IPS-18c (cell line): Measurements from ENCODE around the gene SLC12A3.

Source experiments
- H3K4me3 ChIP-seq: 2 replicates; pipeline ENCODE4 v1.7.0; 2013; ENCODE audit warnings: low read depth, mild to moderate bottlenecking, low read length, moderate library complexity; ENCODE audit not compliant: insufficient read depth
- H3K9me3 ChIP-seq: one replicate; pipeline ENCODE4 v1.6.1; 2013; ENCODE audit warnings: mild to moderate bottlenecking, low read length, moderate library complexity; ENCODE audit not compliant: control insufficient read depth, insufficient read depth

The SLC12A3 gene

GRCh38 chr16:56941092-56941491 lies 76.1 kb downstream of the SLC12A3 start:
- Histone ChIP-seq H3K9me3 (no peaks in the 10 kb centered on the region), H3K4me3 (no peak overlapping the region)

GRCh38 chr16:56941856-56942331 lies 76.9 kb downstream of the SLC12A3 start:
- Histone ChIP-seq H3K4me3 (no peak overlapping the region), H3K9me3 (no peaks in the 10 kb centered on the region)

GRCh38 chr16:56943761-56944375 lies 78.9 kb downstream of the SLC12A3 start:
- H3K4me3 ChIP-seq: no peak overlapping the region
- H3K9me3 ChIP-seq: no peaks in the 10 kb centered on the region

- Histone ChIP-seq H3K9me3 (no peaks in the 10 kb centered on the region), H3K4me3 (no peak overlapping the region)
Measured at GRCh38 chr16:56944954-56945839, 80.2 kb downstream of the SLC12A3 start.

- Histone ChIP-seq H3K9me3 (no peaks in the 10 kb centered on the region), H3K4me3 (no peak overlapping the region)
Measured at GRCh38 chr16:56945847-56946527, 81.0 kb downstream of the SLC12A3 start.

- Histone ChIP-seq H3K9me3 (no peaks in the 10 kb centered on the region), H3K4me3 (no peak overlapping the region)
Measured at GRCh38 chr16:56946767-56947603, 82.0 kb downstream of the SLC12A3 start.

GRCh38 chr16:56947604-56947995 lies 82.6 kb downstream of the SLC12A3 start:
- Histone ChIP-seq H3K4me3 (no peak overlapping the region), H3K9me3 (no peaks in the 10 kb centered on the region)

- Histone ChIP-seq H3K4me3 (no peak overlapping the region), H3K9me3 (no peaks in the 10 kb centered on the region)
Measured at GRCh38 chr16:56948234-56948633, 83.2 kb downstream of the SLC12A3 start.

- H3K4me3 ChIP-seq: no peak overlapping the region
- H3K9me3 ChIP-seq: no peaks in the 10 kb centered on the region
Measured at GRCh38 chr16:56950051-56950450, 85.0 kb downstream of the SLC12A3 start.

- Histone ChIP-seq H3K9me3 (no peaks in the 10 kb centered on the region), H3K4me3 (no peak overlapping the region)
Measured at GRCh38 chr16:56950455-56950854, 85.4 kb downstream of the SLC12A3 start.

GRCh38 chr16:56950881-56951771 lies 86.1 kb downstream of the SLC12A3 start:
- H3K4me3 ChIP-seq: no peak overlapping the region

GRCh38 chr16:56953006-56953405 lies 88.0 kb downstream of the SLC12A3 start:
- Histone ChIP-seq H3K9me3 (no peaks in the 10 kb centered on the region), H3K4me3 (no peak overlapping the region)

More at GRCh38 chr16:56950881-56951771, 86.1 kb downstream of the SLC12A3 start:
- H3K9me3 ChIP-seq: no peaks in the 10 kb centered on the region

- no peaks in the 10 kb centered on the region for H3K9me3 ChIP-seq
Measured at GRCh38 chr16:56956076-56956475, 91.1 kb downstream of the SLC12A3 start.

GRCh38 chr16:56956756-56957155 lies 91.7 kb downstream of the SLC12A3 start:
- Histone ChIP-seq H3K4me3 (no peak overlapping the region), H3K9me3 (no peaks in the 10 kb centered on the region)

More at GRCh38 chr16:56956076-56956475, 91.1 kb downstream of the SLC12A3 start:
- H3K4me3 ChIP-seq: no peak overlapping the region

GRCh38 chr16:56960681-56961281 lies 95.8 kb downstream of the SLC12A3 start:
- H3K9me3 ChIP-seq: no peaks in the 10 kb centered on the region
- H3K4me3 ChIP-seq: no peak overlapping the region

GRCh38 chr16:56961386-56961785 lies 96.4 kb downstream of the SLC12A3 start:
- Histone ChIP-seq H3K9me3 (no peaks in the 10 kb centered on the region), H3K4me3 (no peak overlapping the region)
